HT-29 (cell line): ENCODE measurements around the gene DEFB115. TPM values are rescaled to one million over a fixed set of nuclear protein-coding genes. Genes with fewer than 3 reads are reported as not detected.
"Not testable (repeated sequence)": the region's sequence is repeated elsewhere in the genome, so short reads cannot be mapped to it uniquely, and the experiment has no call there.

Experiments used
- DNase-seq: peaks from one replicate; pipeline ENCODE4 v3.0.0-alpha.2; 2015; ENCODE audit warnings: low spot score
- total RNA-seq: library from RNA; depleted of rRNA; stranded (reverse); fragments of >200 nt; shearing (Covaris generic); gene quantifications from 2 replicates; pipeline ENCODE4 v1.2.3, GENCODE V29; 2014; rRNA removed

DEFB115 gene, protein sequence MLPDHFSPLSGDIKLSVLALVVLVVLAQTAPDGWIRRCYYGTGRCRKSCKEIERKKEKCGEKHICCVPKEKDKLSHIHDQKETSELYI
- not detected in 2 replicates for total RNA-seq

DNA sequence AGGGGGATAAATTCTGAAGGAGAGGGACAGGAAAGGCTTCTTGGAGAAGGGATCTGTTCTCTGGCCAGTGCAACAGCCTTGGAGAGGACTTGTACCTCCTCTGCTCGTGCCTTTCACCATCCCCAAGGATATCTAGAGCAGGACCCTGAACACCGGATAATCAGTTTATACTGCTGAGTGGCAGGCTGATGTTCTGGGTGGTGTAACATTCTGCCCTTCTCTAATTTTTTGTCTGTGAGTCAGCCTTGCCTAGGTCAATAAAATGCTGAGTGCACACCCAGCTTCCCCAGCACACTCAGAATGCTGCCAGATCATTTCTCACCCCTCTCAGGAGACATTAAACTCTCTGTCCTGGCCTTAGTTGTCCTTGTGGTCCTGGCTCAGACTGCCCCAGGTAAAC lies at the start of gene DEFB115:
Gene DEFB115, plus strand, starts transcription at position 301 of the 400 bp plus-strand sequence. Its CDS starts 0 bp downstream, at position 301.
- no peak for DNase-seq

DNA sequence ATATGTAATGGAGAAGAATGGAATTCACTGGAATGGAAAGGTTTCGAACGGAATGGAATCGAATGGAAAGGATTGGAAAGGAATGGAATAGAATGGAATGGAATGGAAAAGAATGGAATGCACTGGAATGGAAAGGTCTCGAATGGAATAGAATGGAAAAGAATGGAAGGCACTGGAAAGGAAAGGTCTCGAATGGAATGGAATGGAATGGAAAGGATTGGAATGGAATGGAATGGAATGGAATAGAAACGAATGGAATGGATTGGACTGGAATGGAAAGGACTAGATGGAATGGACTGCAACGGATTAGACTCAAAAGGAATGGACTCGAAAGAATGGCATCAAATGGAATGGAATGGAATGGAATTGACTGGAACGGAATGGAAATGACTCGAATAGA lies 20.5 kb upstream of the DEFB115 start:
- DNase-seq = no peak

DNA sequence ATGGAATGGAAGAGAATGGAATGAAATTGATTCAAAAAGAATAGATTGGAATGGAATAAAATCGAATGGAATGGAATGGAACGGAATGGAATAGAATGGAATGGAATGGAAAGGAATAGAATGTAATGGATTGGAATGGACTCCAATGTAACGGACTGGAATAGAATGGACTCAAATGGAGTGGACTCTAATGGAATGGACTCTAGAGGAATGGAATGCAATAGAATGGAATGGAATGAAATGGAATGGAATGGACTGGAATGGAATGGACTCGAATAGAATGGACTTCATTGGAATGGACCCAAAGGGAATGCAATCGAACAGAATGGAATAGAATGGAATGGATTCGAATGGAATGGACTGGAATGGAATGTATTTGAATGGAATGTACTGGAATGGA lies 19.7 kb upstream of the DEFB115 start:
- DNase-seq = no peak

DNA sequence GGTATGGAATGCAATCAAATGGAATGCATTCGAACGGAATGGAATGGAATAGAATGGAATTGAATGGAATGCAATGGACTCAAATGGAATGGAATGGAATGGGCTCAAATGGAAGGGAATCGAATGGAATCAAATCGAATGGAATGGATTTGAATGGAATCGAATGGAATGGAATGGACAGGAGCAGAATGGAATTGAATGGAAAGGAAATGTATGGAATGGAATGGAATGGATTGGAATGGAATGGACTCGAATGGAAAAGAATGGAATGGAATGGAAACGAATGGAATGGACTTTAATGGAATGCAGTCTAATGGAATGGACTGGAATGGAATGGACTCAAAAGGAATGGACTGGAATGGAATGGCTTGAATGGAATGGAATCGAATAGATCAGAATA lies 18.3 kb upstream of the DEFB115 start:
- no peak for DNase-seq

DNA sequence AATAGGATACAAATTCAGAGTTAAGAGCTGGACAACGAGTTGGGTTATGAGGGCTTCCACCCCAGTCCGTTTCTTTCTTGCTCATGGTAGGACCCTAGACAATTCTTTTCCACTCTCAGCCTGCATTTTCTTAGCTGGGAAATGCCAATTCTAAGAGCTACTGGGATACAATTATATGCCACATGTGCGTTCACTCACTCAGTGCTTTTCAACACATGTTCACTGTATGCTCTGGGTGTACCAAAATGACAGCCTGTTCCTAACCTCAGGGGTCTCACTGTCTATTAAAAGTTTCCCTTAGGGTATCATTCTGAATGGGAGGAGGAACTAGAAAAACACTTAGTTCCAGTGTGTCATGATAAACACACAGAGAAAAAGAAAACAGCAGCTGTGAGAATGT lies 505 bp upstream of the DEFB115 start:
- no peak for DNase-seq

DNA sequence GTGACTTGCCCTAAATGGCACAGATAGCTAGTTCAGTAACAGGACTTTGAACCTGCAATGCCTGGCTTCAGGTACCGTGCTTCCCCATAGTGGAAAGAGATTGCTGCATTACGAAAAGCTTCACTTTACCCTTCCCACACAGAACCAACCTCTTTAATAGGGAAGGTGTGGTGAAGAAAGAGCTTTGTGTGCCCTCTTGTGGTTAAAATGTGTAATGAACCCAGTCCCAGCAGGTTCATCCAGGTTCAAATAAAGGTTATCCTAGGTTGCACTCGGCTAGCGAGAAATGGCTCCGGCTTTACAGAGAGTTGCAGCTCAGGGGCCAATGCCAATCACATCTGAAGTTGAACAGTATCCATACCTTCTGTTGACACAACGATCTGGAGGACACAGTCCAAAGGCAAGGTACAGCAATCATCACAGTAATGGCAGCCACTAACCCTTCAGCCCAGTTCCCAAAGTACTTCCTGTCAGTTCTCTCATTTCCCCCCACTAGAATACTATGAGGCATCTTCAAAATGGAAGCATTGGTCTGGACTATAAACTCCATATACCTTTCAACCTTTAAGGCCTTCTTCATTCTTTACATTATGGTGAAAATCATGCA lies 3.0 kb downstream of the DEFB115 start:
- DNase-seq = peak; percentile 86

DNA sequence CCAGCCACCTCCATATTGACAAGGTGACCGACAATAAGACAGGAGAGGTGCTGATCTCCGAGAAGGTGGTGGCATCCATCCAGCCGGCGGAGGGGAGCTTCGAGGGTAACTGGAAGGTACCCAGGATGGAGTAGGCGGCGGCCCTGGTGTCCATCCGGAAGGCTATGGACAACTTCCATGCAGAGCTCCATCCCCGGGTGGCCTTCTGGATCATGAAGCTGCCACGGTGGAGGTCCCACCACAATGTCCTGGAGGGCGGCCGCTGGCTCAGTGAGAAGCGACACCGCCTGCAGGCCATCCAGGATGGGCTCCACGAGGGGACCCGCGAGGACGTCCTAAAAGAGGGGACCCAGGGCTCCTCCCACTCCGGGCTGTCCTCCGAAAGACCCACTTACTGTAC lies 17.0 kb downstream of the DEFB115 start:
- no peak for DNase-seq

DNA sequence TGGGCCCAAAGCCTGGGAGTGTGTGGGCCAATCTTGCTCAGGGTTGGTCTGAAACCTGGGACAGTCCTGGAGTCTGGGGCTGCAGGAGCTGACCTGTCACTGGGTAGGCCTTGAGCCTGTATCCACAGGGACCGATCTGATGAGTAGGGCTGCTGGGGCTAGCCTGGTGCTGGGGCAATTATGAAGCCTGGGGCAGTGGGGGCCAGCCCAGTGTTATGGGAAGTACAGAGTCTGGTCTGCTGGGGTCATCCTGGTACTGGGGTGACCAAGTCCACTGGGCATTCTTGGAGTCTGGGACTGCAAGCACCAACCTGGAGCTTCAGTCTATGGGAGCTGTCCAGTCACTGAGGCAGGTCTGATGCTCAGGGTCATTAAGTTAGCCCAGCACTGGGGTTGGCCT lies 20.7 kb downstream of the DEFB115 start:
- DNase-seq = no peak

DNA sequence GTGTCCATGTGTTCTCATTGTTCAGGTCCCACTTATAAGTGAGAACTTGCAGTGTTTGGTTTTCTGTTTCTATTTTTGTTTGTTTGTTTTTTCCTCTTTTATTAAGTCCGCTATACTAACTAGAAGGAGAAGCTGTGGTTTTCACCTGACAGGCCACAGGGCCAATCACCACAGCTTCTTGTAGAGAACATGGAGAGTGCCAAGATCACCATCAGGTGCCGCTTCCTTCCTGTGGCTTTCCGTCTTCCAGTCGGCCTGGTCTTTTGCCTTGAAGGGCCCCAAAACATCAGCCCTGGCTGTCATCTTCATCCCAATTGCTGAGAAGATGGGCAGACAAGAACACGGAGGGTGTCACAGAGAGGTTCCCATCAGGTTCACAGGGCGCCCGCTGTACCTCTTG lies 27.5 kb downstream of the DEFB115 start:
- DNase-seq = not testable (repeated sequence)

DNA sequence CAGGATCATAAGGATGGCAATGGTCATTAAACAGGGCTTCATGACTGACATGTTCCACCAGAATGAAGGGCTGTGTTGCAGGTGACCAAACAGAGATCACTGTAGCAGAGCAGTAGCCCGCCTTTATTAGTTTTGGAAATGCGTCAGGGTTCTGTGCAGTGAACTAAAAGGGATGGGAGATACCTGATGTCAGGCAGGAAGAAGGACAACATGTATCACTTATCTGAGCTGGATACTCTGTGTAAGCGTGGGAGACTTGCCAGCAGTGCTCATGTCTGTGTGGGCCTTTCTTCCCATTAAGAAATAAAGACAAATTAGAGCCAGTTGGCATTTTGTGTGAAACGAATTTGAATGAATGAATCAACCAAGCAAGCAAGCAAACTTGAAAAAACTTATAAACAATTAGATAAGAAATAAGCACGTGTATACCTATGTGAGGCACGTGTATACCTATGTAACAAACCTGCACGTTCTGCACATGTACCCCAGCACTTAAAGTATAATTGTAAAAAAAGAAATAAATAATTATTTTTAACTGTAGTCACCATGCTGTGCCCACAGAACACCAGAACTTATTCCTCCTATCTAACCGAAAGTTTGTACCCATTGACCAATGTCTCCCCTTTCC lies 51.2 kb downstream of the DEFB115 start, which contains the start of gene DEFB116:
Gene DEFB116, minus strand, starts transcription at position 51 of the 628 bp plus-strand sequence. Its CDS starts 0 bp downstream, at position 51.
- DNase-seq = no peak

Other genes with a start within 250 kb of the DEFB115 start
- not detected in 2 replicates for gene DEFB116, start 50.9 kb downstream of the DEFB115 start, total RNA-seq
- not detected in 2 replicates for gene DEFB118, start 110.9 kb downstream of the DEFB115 start, total RNA-seq
- not detected in 2 replicates for gene DEFB119, start 132.9 kb downstream of the DEFB115 start, total RNA-seq
- not detected in 2 replicates for gene DEFB121, start 148.6 kb downstream of the DEFB115 start, total RNA-seq
- gene DEFB123, start 183.0 kb downstream of the DEFB115 start, total RNA-seq = not detected in 2 replicates
- gene DEFB124, start 217.5 kb downstream of the DEFB115 start, total RNA-seq = not detected in 2 replicates
- not detected in 2 replicates for gene REM1, start 217.6 kb downstream of the DEFB115 start, total RNA-seq